ENCODE results near the gene PDE12. TPM values are rescaled to one million over a fixed set of nuclear protein-coding genes. Genes with fewer than 3 reads are reported as not detected.

PDE12 gene
- polyA plus RNA-seq, 1 donor from 2014 or later = 14.7 TPM

- Mint-ChIP-seq H3K27me3 (no peaks in the 10 kb centered on the region), H3K9me3 (no peaks in the 10 kb centered on the region), H3K4me1 (peaks cover under 1 to 7% (median 5%) of the 10 kb centered on the region in 3 donors), H3K4me3 (no peak overlapping the region), H3K36me3 (peaks cover 6% of the 10 kb centered on the region), H3K27ac (peak overlapping the region in 1 of 3 donors; percentile 12)
Measured at GRCh38 chr3:57570878-57571277, 14.8 kb downstream of the PDE12 start.

- Mint-ChIP-seq H3K27me3 (no peaks in the 10 kb centered on the region), H3K36me3 (peaks cover 9% of the 10 kb centered on the region), H3K9me3 (no peaks in the 10 kb centered on the region), H3K27ac (no peak overlapping the region), H3K4me3 (no peak overlapping the region), H3K4me1 (peaks cover 5 to 7% (median 7%) of the 10 kb centered on the region in 3 donors)
Measured at GRCh38 chr3:57572096-57572495, 16.0 kb downstream of the PDE12 start.

- Mint-ChIP-seq H3K4me3 (no peak overlapping the region), H3K27ac (peak overlapping the region in 2 of 3 donors; percentile 5 to 63), H3K27me3 (no peaks in the 10 kb centered on the region), H3K36me3 (peaks cover 13% of the 10 kb centered on the region), H3K4me1 (peaks cover 5 to 8% (median 5%) of the 10 kb centered on the region in 3 donors), H3K9me3 (no peaks in the 10 kb centered on the region)
Measured at GRCh38 chr3:57575966-57576626, 20.0 kb downstream of the PDE12 start.

- H3K4me3 Mint-ChIP-seq = no peak overlapping the region
- H3K27ac Mint-ChIP-seq = peak overlapping the region in 1 of 3 donors; percentile 23
- peaks cover 11% of the 10 kb centered on the region for H3K36me3 Mint-ChIP-seq
- no peaks in the 10 kb centered on the region for H3K9me3 Mint-ChIP-seq
- H3K27me3 Mint-ChIP-seq = no peaks in the 10 kb centered on the region
- peaks cover 3 to 10% (median 7%) of the 10 kb centered on the region in 3 donors for H3K4me1 Mint-ChIP-seq
Measured at GRCh38 chr3:57577801-57578200, 21.7 kb downstream of the PDE12 start.

GRCh38 chr3:57582474-57583168, 26.5 kb downstream of the PDE12 start:
- peaks cover 4% of the 10 kb centered on the region for H3K36me3 Mint-ChIP-seq
- H3K9me3 Mint-ChIP-seq = no peaks in the 10 kb centered on the region
- H3K27me3 Mint-ChIP-seq = no peaks in the 10 kb centered on the region
- H3K4me3 Mint-ChIP-seq = no peak overlapping the region
- H3K4me1 Mint-ChIP-seq = peaks cover 16 to 21% (median 20%) of the 10 kb centered on the region in 3 donors
- peak overlapping the region; percentile 2 to 59 (median 7) for H3K27ac Mint-ChIP-seq

- no peak overlapping the region for H3K27ac Mint-ChIP-seq
- H3K36me3 Mint-ChIP-seq = no peaks in the 10 kb centered on the region
- peaks cover 20 to 26% (median 24%) of the 10 kb centered on the region in 3 donors for H3K4me1 Mint-ChIP-seq
- no peaks in the 10 kb centered on the region for H3K9me3 Mint-ChIP-seq
- no peaks in the 10 kb centered on the region for H3K27me3 Mint-ChIP-seq
- no peak overlapping the region for H3K4me3 Mint-ChIP-seq
Measured at GRCh38 chr3:57583544-57583943, 27.5 kb downstream of the PDE12 start.

GRCh38 chr3:57586778-57587177, 30.7 kb downstream of the PDE12 start:
- H3K36me3 Mint-ChIP-seq = no peaks in the 10 kb centered on the region
- no peaks in the 10 kb centered on the region for H3K9me3 Mint-ChIP-seq
- peaks cover 22 to 29% (median 28%) of the 10 kb centered on the region in 3 donors for H3K4me1 Mint-ChIP-seq
- H3K27ac Mint-ChIP-seq = peak overlapping the region in 1 of 3 donors; percentile 86
- peak overlapping the region in 1 of 4 donors; percentile 63 for H3K4me3 Mint-ChIP-seq
- no peaks in the 10 kb centered on the region for H3K27me3 Mint-ChIP-seq

- H3K27ac Mint-ChIP-seq = no peak overlapping the region
- peaks cover 25 to 33% (median 30%) of the 10 kb centered on the region in 3 donors for H3K4me1 Mint-ChIP-seq
- no peak overlapping the region for H3K4me3 Mint-ChIP-seq
- no peaks in the 10 kb centered on the region for H3K36me3 Mint-ChIP-seq
- H3K9me3 Mint-ChIP-seq = no peaks in the 10 kb centered on the region
- H3K27me3 Mint-ChIP-seq = no peaks in the 10 kb centered on the region
Measured at GRCh38 chr3:57587905-57588304, 31.8 kb downstream of the PDE12 start.

GRCh38 chr3:57592306-57592705, 36.2 kb downstream of the PDE12 start:
- H3K36me3 Mint-ChIP-seq = peaks cover 2% of the 10 kb centered on the region
- H3K27me3 Mint-ChIP-seq = no peaks in the 10 kb centered on the region
- H3K27ac Mint-ChIP-seq = peak overlapping the region in 2 of 3 donors; percentile 23 to 58

GRCh38 chr3:57594144-57594543, 38.1 kb downstream of the PDE12 start:
- peak overlapping the region in 2 of 4 donors; percentile 88 to 98 for H3K4me3 Mint-ChIP-seq

More at GRCh38 chr3:57592306-57592705, 36.2 kb downstream of the PDE12 start:
- Mint-ChIP-seq H3K9me3 (no peaks in the 10 kb centered on the region), H3K4me1 (peaks cover 25 to 34% (median 32%) of the 10 kb centered on the region in 3 donors), H3K4me3 (peak overlapping the region in 1 of 4 donors; percentile 5)

GRCh38 chr3:57594576-57594975, 38.5 kb downstream of the PDE12 start:
- H3K27ac Mint-ChIP-seq = peak overlapping the region in 1 of 3 donors; percentile 58
- H3K4me3 Mint-ChIP-seq = peak overlapping the region in 3 of 4 donors; percentile 23 to 98 (median 88)

More at GRCh38 chr3:57594144-57594543, 38.1 kb downstream of the PDE12 start:
- H3K36me3 Mint-ChIP-seq = peaks cover 2% of the 10 kb centered on the region
- H3K9me3 Mint-ChIP-seq = no peaks in the 10 kb centered on the region
- no peaks in the 10 kb centered on the region for H3K27me3 Mint-ChIP-seq
- peak overlapping the region in 1 of 3 donors; percentile 58 for H3K27ac Mint-ChIP-seq
- H3K4me1 Mint-ChIP-seq = peaks cover 24 to 33% (median 33%) of the 10 kb centered on the region in 3 donors

GRCh38 chr3:57596495-57597126, 40.5 kb downstream of the PDE12 start:
- H3K9me3 Mint-ChIP-seq = no peaks in the 10 kb centered on the region
- peak overlapping the region; percentile 88 to 98 (median 92) for H3K4me3 Mint-ChIP-seq
- no peaks in the 10 kb centered on the region for H3K27me3 Mint-ChIP-seq
- H3K27ac Mint-ChIP-seq = peak overlapping the region; percentile 89 to 100 (median 98)
- peaks cover 28 to 36% (median 34%) of the 10 kb centered on the region in 3 donors for H3K4me1 Mint-ChIP-seq
- H3K36me3 Mint-ChIP-seq = peaks cover 2% of the 10 kb centered on the region

More at GRCh38 chr3:57594576-57594975, 38.5 kb downstream of the PDE12 start:
- H3K27me3 Mint-ChIP-seq = no peaks in the 10 kb centered on the region
- peaks cover 28 to 38% (median 37%) of the 10 kb centered on the region in 3 donors for H3K4me1 Mint-ChIP-seq
- peaks cover 2% of the 10 kb centered on the region for H3K36me3 Mint-ChIP-seq
- no peaks in the 10 kb centered on the region for H3K9me3 Mint-ChIP-seq

GRCh38 chr3:57597127-57597923, 41.3 kb downstream of the PDE12 start, which contains the start of gene ARF4:
Gene ARF4, minus strand, starts transcription at chr3:57597344. Its CDS starts 204 bp downstream, at chr3:57597140.
- Mint-ChIP-seq H3K27ac (peak within 1 kb of the TSS; percentile 89 to 100 (median 98)), H3K4me1 (peaks cover 28 to 32% (median 32%) of the 10 kb centered on the region in 3 donors), H3K4me3 (peak within 1 kb of the TSS; percentile 88 to 98 (median 92)), H3K27me3 (no peaks in the 10 kb centered on the region), H3K36me3 (peaks cover 4% of the 10 kb centered on the region), H3K9me3 (no peaks in the 10 kb centered on the region)

GRCh38 chr3:57598765-57599360, 42.8 kb downstream of the PDE12 start:
- Mint-ChIP-seq H3K4me3 (peak overlapping the region; percentile 88 to 98 (median 92)), H3K27ac (peak overlapping the region; percentile 89 to 100 (median 98)), H3K9me3 (no peaks in the 10 kb centered on the region), H3K36me3 (peaks cover 4% of the 10 kb centered on the region), H3K4me1 (peaks cover 20 to 23% (median 22%) of the 10 kb centered on the region in 3 donors), H3K27me3 (no peaks in the 10 kb centered on the region)

Measured in IgD-negative memory B cell (primary cell).